Ishikawa (cell line): ENCODE data around the gene CAMTA1.

Source experiments
- CEBPB ChIP-seq: IDR thresholded peaks from 2 replicates; pipeline ENCODE4 v1.6.1; 2012
- FOXM1 ChIP-seq: IDR thresholded peaks from 2 replicates; pipeline ENCODE4 v1.6.1; 2012; ENCODE audit warnings: low read depth, borderline replicate concordance
- TAF1 ChIP-seq: IDR thresholded peaks from 2 replicates; pipeline ENCODE4 v1.6.1; 2012; ENCODE audit warnings: low read depth, mild to moderate bottlenecking
- YY1 ChIP-seq: IDR thresholded peaks from 2 replicates; pipeline ENCODE4 v1.6.1; 2012; ENCODE audit warnings: low read depth
- ZBTB7A ChIP-seq: IDR thresholded peaks from 2 replicates; pipeline ENCODE4 v1.6.1; 2012; ENCODE audit warnings: low read depth

DNA sequence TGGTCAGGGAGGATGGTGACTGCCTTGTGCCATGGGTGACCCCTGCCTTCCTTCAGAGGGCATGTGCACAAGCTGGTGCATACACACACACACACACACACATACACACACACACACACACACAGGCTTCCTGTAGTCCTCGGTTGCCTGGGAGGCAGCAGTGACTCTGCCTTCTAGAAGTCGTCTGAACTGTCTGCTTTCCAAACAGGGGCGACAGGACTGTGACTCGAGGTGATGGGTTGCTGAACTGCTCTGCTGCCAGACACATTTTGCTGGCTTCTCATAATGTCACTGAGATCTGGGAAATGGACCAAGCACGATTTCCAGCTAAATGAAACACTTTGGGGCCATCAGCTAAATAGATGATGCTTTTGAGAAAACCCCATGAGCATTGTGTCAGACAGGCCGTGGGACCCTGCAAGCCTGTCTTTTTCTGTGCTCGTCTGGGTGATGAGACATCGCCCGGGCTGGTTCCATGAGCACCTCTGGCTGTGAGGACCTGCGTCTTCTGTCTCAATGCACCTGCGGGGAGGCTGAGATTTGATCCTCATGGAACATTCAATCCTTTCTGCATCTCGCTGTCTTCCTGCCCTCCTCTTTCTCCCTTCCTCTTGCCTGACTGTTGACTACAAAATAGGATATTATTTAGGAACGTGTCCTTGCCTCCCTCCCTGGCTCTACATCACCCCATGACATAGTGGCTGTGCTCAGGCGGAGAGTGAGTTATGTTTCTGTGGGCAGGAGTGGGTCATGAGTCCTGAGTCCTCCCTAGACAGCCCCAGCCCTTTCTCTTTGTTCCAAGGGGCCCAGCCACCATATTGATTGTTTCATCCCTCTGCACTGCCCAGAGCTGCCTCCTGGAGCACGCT, 436.8 kb downstream of the CAMTA1 start:
- TF ChIP-seq YY1 = no peak
- no peak for TF ChIP-seq TAF1
- TF ChIP-seq ZBTB7A = no peak
- TF ChIP-seq FOXM1 = no peak
- no peak for TF ChIP-seq CEBPB
